ENCODE data around the gene MOV10.

Gene MOV10

GRCh38 chr1:112698366-112699310 is 24.2 kb downstream of the MOV10 start:
- no peak for TF ChIP-seq CTCF (IDR thresholded peaks at IDR 0.05; ENCODE audit: low read depth, low read length)
- DNase-seq (ENCODE audit: extremely low read depth, low read depth), result no peak

- no peak for DNase-seq (ENCODE audit: extremely low read depth, low read depth)
- no peak for TF ChIP-seq CTCF (IDR thresholded peaks at IDR 0.05; ENCODE audit: low read depth, low read length)
Measured at GRCh38 chr1:112699425-112700144, 25.1 kb downstream of the MOV10 start.

GRCh38 chr1:112700290-112701226 is 26.1 kb downstream of the MOV10 start:
- TF ChIP-seq CTCF (IDR thresholded peaks at IDR 0.05; ENCODE audit: low read depth, low read length), result no peak
- peak; percentile 80 for DNase-seq (ENCODE audit: extremely low read depth, low read depth)

GRCh38 chr1:112701227-112702066 is 27.0 kb downstream of the MOV10 start:
- TF ChIP-seq CTCF (IDR thresholded peaks at IDR 0.05; ENCODE audit: low read depth, low read length), result no peak
- DNase-seq (ENCODE audit: extremely low read depth, low read depth), result no peak

GRCh38 chr1:112702067-112702395 is 27.6 kb downstream of the MOV10 start:
- DNase-seq (ENCODE audit: extremely low read depth, low read depth), result no peak

More at GRCh38 chr1:112702067-112702395, 27.6 kb downstream of the MOV10 start:
- TF ChIP-seq CTCF (IDR thresholded peaks at IDR 0.05; ENCODE audit: low read depth, low read length), result no peak
